Memory B cell (primary cell): ENCODE data around the gene ORAI1.
"Not testable (repeated sequence)": the region's sequence is repeated elsewhere in the genome, so short reads cannot be mapped to it uniquely, and the experiment has no call there.

Experiments
- ATAC-seq: fragments of 150-1000 bp; cut with Tn5 transposase; 2 replicates; pipeline ENCODE4 v1.10.0; 2021; ENCODE audit warnings: low read depth, mild to moderate bottlenecking, moderate library complexity
- DNase-seq, 2 donors: peaks; one replicate each; pipeline ENCODE4 v3.0.0; 2022; ENCODE audit warnings: low spot score in 2 of 2
- H3K27ac Mint-ChIP-seq: one replicate; pipeline ENCODE4 v1.8.0; 2022; ENCODE audit warnings: mild to moderate bottlenecking, moderate library complexity, mixed read lengths
- H3K27me3 Mint-ChIP-seq: one replicate; pipeline ENCODE4 v1.8.0; 2022; ENCODE audit warnings: mixed read lengths
- H3K36me3 Mint-ChIP-seq: one replicate; pipeline ENCODE4 v1.8.0; 2022; ENCODE audit warnings: mild to moderate bottlenecking, mixed read lengths
- H3K4me1 Mint-ChIP-seq: one replicate; pipeline ENCODE4 v1.8.0; 2022; ENCODE audit warnings: mixed read lengths
- H3K4me3 Mint-ChIP-seq: one replicate; pipeline ENCODE4 v1.8.0; 2022; ENCODE audit warnings: mild to moderate bottlenecking, moderate library complexity, mixed read lengths
- H3K9me3 Mint-ChIP-seq: one replicate; pipeline ENCODE4 v1.8.0; 2022; ENCODE audit warnings: mixed read lengths

The ORAI1 gene

DNA sequence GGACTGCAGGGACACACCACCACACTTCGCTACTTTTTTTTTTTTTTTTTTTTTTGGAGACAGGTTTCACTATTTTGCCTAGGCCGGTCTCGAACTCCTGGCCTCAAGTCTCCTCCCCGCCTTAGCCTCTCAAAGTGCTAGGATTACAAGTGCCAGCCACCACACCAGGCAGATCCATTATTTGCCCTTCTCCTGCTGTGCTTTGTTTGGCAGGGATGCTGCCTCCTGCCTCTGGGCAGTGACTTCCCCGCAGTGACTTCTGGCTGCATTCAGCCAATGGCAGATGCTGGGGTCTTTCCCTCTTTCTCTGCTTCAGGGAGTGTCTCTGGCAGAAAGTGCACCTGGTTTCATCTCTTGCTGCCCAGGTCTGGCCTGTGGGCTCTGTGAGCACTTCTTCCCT, 49.9 kb downstream of the ORAI1 start:
- no peaks in the 10 kb centered on the region for H3K9me3 Mint-ChIP-seq
- ATAC-seq = no peak
- no peak overlapping the region for H3K27ac Mint-ChIP-seq
- H3K4me1 Mint-ChIP-seq = peaks cover 17% of the 10 kb centered on the region
- no peaks in the 10 kb centered on the region for H3K36me3 Mint-ChIP-seq
- no peak overlapping the region for H3K4me3 Mint-ChIP-seq
- no peak for DNase-seq
- no peaks in the 10 kb centered on the region for H3K27me3 Mint-ChIP-seq

GRCh38 chr12:121678305-121678704, 52.0 kb downstream of the ORAI1 start:
- Mint-ChIP-seq H3K36me3 (no peaks in the 10 kb centered on the region), H3K27ac (peak overlapping the region; percentile 16), H3K4me1 (peaks cover 7% of the 10 kb centered on the region), H3K27me3 (no peaks in the 10 kb centered on the region), H3K9me3 (no peaks in the 10 kb centered on the region), H3K4me3 (no peak overlapping the region)
- DNase-seq (no peak), ATAC-seq (no peak)

DNA sequence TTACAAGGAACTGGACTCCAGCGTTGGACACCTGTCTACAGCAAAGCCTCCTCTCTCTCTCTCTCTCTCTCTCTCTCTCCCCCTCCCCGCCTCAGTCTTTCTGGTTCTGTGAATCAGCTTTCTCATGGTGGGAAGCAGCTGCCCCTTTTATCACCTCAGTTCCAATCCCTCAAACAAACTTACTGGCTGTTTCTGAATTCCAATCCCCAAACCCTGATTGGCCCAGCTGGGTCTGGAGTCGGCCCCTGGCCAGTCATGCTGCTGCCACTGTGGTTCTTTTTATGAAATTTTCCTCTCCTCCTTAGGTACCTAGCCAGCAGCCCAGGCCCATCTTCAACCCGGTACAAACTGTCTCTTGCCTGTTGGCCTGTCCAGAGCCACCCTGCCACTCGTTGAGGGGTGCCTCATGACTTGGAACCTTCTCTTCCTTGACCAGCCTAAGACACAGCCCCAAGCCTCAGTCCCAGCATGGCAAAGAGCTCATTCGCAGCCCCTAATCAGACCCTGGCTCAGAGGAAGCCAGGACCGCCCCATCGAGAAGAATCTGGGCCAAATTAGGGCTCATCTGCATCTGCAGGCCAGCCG, 52.5 kb downstream of the ORAI1 start:
- no peak for ATAC-seq
- peak overlapping the region; percentile 16 for H3K27ac Mint-ChIP-seq
- H3K4me3 Mint-ChIP-seq = no peak overlapping the region
- H3K36me3 Mint-ChIP-seq = no peaks in the 10 kb centered on the region
- H3K9me3 Mint-ChIP-seq = no peaks in the 10 kb centered on the region
- H3K4me1 Mint-ChIP-seq = peaks cover 4% of the 10 kb centered on the region
- no peak for DNase-seq
- H3K27me3 Mint-ChIP-seq = no peaks in the 10 kb centered on the region

GRCh38 chr12:121679661-121680197, 53.4 kb downstream of the ORAI1 start:
- not testable (repeated sequence) for ATAC-seq, H3K36me3 Mint-ChIP-seq, H3K27ac Mint-ChIP-seq

GRCh38 chr12:121688966-121689365, 62.6 kb downstream of the ORAI1 start:
- ATAC-seq (no peak), DNase-seq (no peak)
- Mint-ChIP-seq H3K4me1 (peaks cover 5% of the 10 kb centered on the region), H3K9me3 (no peaks in the 10 kb centered on the region), H3K27ac (no peak overlapping the region), H3K4me3 (no peak overlapping the region), H3K27me3 (no peaks in the 10 kb centered on the region), H3K36me3 (no peaks in the 10 kb centered on the region)

More at GRCh38 chr12:121679661-121680197, 53.4 kb downstream of the ORAI1 start:
- H3K4me1 Mint-ChIP-seq, H3K4me3 Mint-ChIP-seq, DNase-seq, H3K27me3 Mint-ChIP-seq, H3K9me3 Mint-ChIP-seq: not testable (repeated sequence)

- Mint-ChIP-seq H3K27ac (no peak overlapping the region), H3K4me1 (peaks cover 5% of the 10 kb centered on the region), H3K4me3 (no peak overlapping the region), H3K36me3 (no peaks in the 10 kb centered on the region), H3K27me3 (no peaks in the 10 kb centered on the region), H3K9me3 (no peaks in the 10 kb centered on the region)
- ATAC-seq (no peak), DNase-seq (no peak)
These were observed 63.1 kb downstream of the ORAI1 start for GRCh38 chr12:121689430-121689829.
